ENCODE results near the gene PIK3CB. TPM values are rescaled to one million over a fixed set of nuclear protein-coding genes. Genes with fewer than 3 reads are reported as not detected.

PIK3CB gene
- total RNA-seq, 4 donors from 2014 or later = 60.2 to 90.0 (median 78.5) TPM

DNA sequence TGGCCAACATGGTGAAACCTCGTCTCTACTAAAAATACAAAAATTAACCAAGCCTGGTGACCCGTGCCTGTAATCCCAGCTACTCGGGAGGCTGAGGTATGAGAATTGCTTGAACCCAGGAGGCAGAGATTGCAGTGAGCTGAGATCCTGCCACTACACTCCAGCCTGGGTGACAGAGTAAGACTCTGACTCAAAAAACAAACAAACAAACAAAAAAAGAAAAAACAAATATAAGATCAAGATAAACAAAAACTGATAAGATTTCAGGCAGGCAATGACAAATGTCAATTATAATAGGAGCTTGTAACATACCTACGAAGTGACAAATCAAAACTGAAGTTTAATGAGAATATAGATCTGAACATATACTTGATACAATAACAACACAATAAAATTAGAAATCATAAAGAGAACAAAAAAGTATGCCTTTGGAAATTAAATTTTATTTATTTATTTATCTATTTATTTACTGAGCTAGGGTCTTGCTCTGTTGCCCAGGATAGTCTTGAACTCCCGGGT lies 155.8 kb downstream of the PIK3CB start:
- peaks cover 2 to 5% of the 10 kb centered on the region in 2 donors for H3K36me3 ChIP-seq
- DNase-seq = no peak
- WGBS, 2 donors = 85 to 86% methylated on average over 5 of the region's 5 CpGs

DNA sequence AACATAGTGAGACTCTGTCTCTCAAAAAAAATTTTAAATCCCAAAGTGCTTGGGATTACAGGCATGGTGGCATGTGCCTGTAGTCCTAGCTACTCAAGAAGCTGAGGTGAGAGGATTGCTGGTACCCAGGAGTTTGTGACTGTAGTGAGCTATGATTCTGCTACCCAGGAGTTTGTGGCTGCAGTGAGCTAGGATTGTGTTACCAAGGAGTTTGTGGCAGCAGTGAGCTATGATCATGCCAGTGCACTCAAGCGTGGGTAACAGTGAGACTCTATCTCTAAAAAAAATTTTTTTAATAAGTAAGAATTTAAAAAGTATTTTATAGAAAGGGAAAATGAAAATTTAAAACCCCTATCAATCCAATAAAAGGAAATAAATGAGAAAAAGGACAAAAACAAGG lies 156.6 kb downstream of the PIK3CB start:
- TF ChIP-seq, protein P1, sequence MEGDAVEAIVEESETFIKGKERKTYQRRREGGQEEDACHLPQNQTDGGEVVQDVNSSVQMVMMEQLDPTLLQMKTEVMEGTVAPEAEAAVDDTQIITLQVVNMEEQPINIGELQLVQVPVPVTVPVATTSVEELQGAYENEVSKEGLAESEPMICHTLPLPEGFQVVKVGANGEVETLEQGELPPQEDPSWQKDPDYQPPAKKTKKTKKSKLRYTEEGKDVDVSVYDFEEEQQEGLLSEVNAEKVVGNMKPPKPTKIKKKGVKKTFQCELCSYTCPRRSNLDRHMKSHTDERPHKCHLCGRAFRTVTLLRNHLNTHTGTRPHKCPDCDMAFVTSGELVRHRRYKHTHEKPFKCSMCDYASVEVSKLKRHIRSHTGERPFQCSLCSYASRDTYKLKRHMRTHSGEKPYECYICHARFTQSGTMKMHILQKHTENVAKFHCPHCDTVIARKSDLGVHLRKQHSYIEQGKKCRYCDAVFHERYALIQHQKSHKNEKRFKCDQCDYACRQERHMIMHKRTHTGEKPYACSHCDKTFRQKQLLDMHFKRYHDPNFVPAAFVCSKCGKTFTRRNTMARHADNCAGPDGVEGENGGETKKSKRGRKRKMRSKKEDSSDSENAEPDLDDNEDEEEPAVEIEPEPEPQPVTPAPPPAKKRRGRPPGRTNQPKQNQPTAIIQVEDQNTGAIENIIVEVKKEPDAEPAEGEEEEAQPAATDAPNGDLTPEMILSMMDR (IDR thresholded peaks at IDR 0.05) = no peak
- TF ChIP-seq POLR2A (IDR thresholded peaks at IDR 0.05) = no peak
- peak in 1 of 2 donors; percentile 34 for DNase-seq
- Histone ChIP-seq H3K4me3 (replicated peaks in 1 of 3) (no peak overlapping the region), H3K9me3 (no peaks in the 10 kb centered on the region), H3K36me3 (peaks cover 0 to 5% of the 10 kb centered on the region in 2 donors), H3K27me3 (no peaks in the 10 kb centered on the region), H3K27ac (no peak overlapping the region), H3K4me1 (peaks cover 11 to 28% of the 10 kb centered on the region in 2 donors)
- intact Hi-C loops (cut with DNase I) = no loop called here
- 58 to 76% methylated on average over 1 of the region's 1 CpG for WGBS, 2 donors

More for the DNA sequence above, 155.8 kb downstream of the PIK3CB start:
- intact Hi-C loops (cut with DNase I) = no loop called here
- H3K9me3 ChIP-seq = no peaks in the 10 kb centered on the region
- no peaks in the 10 kb centered on the region for H3K27me3 ChIP-seq
- peaks cover 6 to 20% of the 10 kb centered on the region in 2 donors for H3K4me1 ChIP-seq
- no peak for TF ChIP-seq POLR2A (IDR thresholded peaks at IDR 0.05)
- TF ChIP-seq, protein P1 (IDR thresholded peaks at IDR 0.05) = no peak
- H3K27ac ChIP-seq = no peak overlapping the region
- no peak overlapping the region for H3K4me3 ChIP-seq (replicated peaks in 1 of 3)

DNA sequence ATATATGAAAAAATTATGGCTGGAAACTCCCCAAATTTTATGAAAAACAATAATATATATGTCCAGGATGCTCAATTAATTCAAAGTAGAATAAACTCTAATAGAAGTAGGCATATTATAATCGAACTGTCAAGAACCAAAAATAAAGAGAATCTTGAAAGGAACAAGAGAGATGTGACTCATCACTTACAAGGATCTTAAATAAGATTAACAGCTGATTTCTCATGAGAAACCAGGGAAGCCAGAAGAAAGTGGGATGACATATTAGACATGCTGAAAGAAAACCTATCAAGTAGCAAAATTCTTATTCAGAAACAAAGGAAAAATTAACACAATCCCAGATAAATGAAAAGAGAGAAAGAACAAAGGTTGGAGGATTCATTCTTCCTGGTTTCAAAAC lies 159.3 kb downstream of the PIK3CB start:
- TF ChIP-seq, protein P1 (IDR thresholded peaks at IDR 0.05) = no peak
- no peak for TF ChIP-seq POLR2A (IDR thresholded peaks at IDR 0.05)
- peaks cover 12 to 19% of the 10 kb centered on the region in 2 donors for H3K4me1 ChIP-seq
- peaks cover 0 to 5% of the 10 kb centered on the region in 2 donors for H3K36me3 ChIP-seq
- H3K9me3 ChIP-seq = no peaks in the 10 kb centered on the region
- no peak overlapping the region for H3K4me3 ChIP-seq (replicated peaks in 1 of 3)
- H3K27me3 ChIP-seq = no peaks in the 10 kb centered on the region
- no peak for DNase-seq
- 91 to 95% methylated on average over 1 of the region's 1 CpG for WGBS, 2 donors
- H3K27ac ChIP-seq = no peak overlapping the region
- intact Hi-C loops (cut with DNase I) = no loop called here

DNA sequence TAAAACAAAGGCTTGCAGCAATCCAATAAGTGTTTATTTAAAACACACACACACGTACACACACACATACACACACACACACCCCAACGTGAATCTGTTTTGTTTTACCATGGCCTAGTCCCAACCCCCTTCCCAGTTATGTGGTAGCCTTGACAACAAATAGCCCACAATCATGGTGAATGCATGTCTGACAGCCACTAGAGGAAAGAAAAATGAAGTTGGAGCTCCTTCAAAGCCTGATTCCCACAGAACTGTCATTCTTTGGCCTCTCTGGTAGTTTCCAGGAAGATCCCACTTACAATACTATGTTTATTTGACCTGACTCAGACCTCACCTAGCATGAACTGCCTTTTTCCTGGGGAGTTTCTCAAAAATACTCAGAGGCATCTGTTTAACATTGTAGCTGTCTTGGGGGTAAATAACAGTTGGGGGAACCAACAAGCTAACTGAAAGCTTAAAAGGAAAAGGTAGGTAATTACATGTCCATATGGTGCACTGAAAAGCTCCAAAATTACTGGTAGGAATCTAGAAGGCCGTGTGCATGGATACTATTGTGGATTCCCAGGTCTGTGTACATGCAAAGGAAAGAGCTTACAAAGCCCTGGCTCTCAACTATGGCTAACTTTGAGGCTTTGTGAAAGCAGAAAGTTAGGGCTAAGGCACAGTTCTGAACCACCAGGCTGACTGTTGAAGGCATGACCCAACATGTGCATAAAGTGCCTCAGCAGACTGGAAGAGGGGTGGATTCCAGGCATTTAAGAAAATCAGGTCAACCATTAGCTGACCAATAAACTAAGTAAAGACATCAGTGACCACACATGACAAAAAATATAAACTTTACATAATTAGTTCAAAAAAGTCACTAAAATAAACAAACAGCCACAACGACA lies 160.8 kb downstream of the PIK3CB start:
- H3K27me3 ChIP-seq = no peaks in the 10 kb centered on the region
- H3K36me3 ChIP-seq = peaks cover 0 to 5% of the 10 kb centered on the region in 2 donors
- peak in 1 of 2 donors; percentile 30 for DNase-seq
- no peak overlapping the region for H3K4me3 ChIP-seq (replicated peaks in 1 of 3)
- no peaks in the 10 kb centered on the region for H3K9me3 ChIP-seq
- WGBS, 2 donors = 48 to 53% methylated on average over 4 of the region's 4 CpGs
- TF ChIP-seq, protein P1 (IDR thresholded peaks at IDR 0.05) = no peak
- TF ChIP-seq POLR2A (IDR thresholded peaks at IDR 0.05) = no peak
- peaks cover 14 to 22% of the 10 kb centered on the region in 2 donors for H3K4me1 ChIP-seq
- intact Hi-C loops (cut with DNase I) = no loop called here
- peak overlapping the region in 2 of 3 donors; percentile 52 to 67 for H3K27ac ChIP-seq

DNA sequence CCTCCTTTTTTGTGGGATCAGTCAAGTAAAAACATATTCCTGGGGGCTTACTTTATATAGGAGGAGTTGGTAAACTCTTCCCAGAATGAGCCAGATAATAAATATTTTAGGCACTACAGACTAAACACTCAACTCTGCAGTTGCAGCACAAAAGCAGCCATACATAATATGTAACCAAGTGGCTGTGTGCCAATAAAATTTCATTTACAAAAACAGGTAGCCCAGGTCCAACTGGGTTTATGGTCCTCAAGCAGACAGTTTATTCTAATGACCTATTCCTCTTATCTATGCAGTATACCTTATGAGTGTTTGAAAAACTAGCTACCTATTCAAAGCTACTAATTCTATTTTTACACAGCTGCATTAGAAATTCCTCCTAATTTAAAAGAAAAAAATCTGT lies 164.3 kb downstream of the PIK3CB start:
- Histone ChIP-seq H3K4me3 (replicated peaks in 1 of 3) (no peak overlapping the region), H3K9me3 (no peaks in the 10 kb centered on the region), H3K27me3 (no peaks in the 10 kb centered on the region), H3K36me3 (no peaks in the 10 kb centered on the region), H3K4me1 (peaks cover 14 to 16% of the 10 kb centered on the region in 2 donors), H3K27ac (no peak overlapping the region)
- intact Hi-C loops (cut with DNase I) = no loop called here
- no peak for DNase-seq
- no peak for TF ChIP-seq POLR2A (IDR thresholded peaks at IDR 0.05)
- TF ChIP-seq, protein P1 (IDR thresholded peaks at IDR 0.05) = no peak

Measured in thyroid gland (tissue), 4 donors.